ENCODE data around the gene ANO8. TPM values are rescaled to one million over a fixed set of nuclear protein-coding genes. Genes with fewer than 3 reads are reported as not detected.
A peak's percentile ranks its signal among the peaks of the same experiment; 100 is the strongest.

The ANO8 gene, protein sequence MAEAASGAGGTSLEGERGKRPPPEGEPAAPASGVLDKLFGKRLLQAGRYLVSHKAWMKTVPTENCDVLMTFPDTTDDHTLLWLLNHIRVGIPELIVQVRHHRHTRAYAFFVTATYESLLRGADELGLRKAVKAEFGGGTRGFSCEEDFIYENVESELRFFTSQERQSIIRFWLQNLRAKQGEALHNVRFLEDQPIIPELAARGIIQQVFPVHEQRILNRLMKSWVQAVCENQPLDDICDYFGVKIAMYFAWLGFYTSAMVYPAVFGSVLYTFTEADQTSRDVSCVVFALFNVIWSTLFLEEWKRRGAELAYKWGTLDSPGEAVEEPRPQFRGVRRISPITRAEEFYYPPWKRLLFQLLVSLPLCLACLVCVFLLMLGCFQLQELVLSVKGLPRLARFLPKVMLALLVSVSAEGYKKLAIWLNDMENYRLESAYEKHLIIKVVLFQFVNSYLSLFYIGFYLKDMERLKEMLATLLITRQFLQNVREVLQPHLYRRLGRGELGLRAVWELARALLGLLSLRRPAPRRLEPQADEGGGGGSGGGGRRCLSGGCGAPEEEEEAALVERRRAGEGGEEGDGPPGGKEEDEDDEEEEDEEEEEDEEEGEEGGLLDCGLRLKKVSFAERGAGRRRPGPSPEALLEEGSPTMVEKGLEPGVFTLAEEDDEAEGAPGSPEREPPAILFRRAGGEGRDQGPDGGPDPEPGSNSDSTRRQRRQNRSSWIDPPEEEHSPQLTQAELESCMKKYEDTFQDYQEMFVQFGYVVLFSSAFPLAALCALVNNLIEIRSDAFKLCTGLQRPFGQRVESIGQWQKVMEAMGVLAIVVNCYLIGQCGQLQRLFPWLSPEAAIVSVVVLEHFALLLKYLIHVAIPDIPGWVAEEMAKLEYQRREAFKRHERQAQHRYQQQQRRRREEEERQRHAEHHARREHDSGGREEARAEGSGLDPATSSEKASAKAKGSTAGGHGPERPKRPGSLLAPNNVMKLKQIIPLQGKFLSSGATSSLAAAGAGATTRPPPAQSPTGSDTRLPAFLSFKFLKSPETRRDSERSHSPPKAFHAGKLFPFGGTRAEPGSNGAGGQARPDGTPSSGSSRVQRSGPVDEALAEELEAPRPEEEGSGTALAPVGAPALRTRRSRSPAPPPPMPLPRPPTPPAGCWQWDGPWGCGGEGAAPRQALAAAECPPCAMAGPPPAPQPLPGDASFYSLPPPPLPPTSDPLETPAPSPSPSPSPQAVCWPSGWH
- total RNA-seq (4.8 and 5.2 TPM in 2 replicates), polyA plus RNA-seq (2.7 and 3.0 TPM in 2 replicates), polyA minus RNA-seq (1.6 and 2.9 TPM in 2 replicates)
- 0.96 TPM for total RNA-seq (2013)

- POLR2A ChIA-PET: interaction anchor here (0.9 to 1.7 kb wide), 3 partner anchors 26 to 85 kb away, joined by 3 to 5 read pairs (median 3); partner anchors contain the start of genes DDA1 and MVB12A
- Histone ChIP-seq H3K9me3 (ENCODE audit: control extremely low read depth in 1 of 3, control insufficient read depth in 2 of 3, insufficient read depth in 1 of 3, low read length in 2 of 3) (peaks cover 0 to 10% (median 0%) of the 10 kb centered on the region in 3 donors), H3K27me3 (replicated peaks in 1 of 4; ENCODE audit: control extremely low read depth in 1 of 4, control insufficient read depth in 3 of 4, insufficient read depth in 4 of 4, low read length in 3 of 4) (peaks cover 0 to 23% (median 0%) of the 10 kb centered on the region in 4 experiments), H3K4me2 (replicated peaks; ENCODE audit: low read depth, low read length, poor library complexity, severe bottlenecking) (peak within 1 kb of the TSS; percentile 97), H4K20me1 (ENCODE audit: control insufficient read depth, insufficient read depth, low read length, poor library complexity, severe bottlenecking) (no peaks in the 10 kb centered on the region), H3K9ac (ENCODE audit: low read length) (peak within 1 kb of the TSS; percentile 75), H3K27ac (ENCODE audit: low read length in 2 of 2) (no peak within 1 kb of the TSS), H3K4me3 (ENCODE audit: control extremely low read depth in 1 of 5, extremely low read depth in 1 of 5, insufficient read depth in 1 of 5, low read depth in 2 of 5, low read length in 4 of 5) (peak within 1 kb of the TSS; percentile 19 to 71 (median 63)), H3K79me2 (ENCODE audit: control insufficient read depth, insufficient read depth, low read length) (peaks cover 9% of the 10 kb centered on the region), H3K4me1 (ENCODE audit: control insufficient read depth in 2 of 2, insufficient read depth in 2 of 2, low read length in 2 of 2) (peaks cover 22 to 34% of the 10 kb centered on the region in 2 donors), H3K36me3 (replicated peaks in 1 of 2; ENCODE audit: control extremely low read depth in 1 of 2, control insufficient read depth in 1 of 2, extremely low read depth in 1 of 2, insufficient read depth in 2 of 2, low read length in 1 of 2) (no peaks in the 10 kb centered on the region), H2AFZ (ENCODE audit: insufficient read depth, low read depth, low read length, poor library complexity, severe bottlenecking) (peak within 1 kb of the TSS; percentile 99)
- Mint-ChIP-seq H3K4me3 (peak within 1 kb of the TSS; percentile 90), H3K27ac (peak within 1 kb of the TSS; percentile 83), H3K27me3 (peaks cover 6% of the 10 kb centered on the region), H3K4me1 (peaks cover 48% of the 10 kb centered on the region), H3K9me3 (ENCODE audit: insufficient read depth) (no peaks in the 10 kb centered on the region)
- CTCF ChIA-PET: interaction anchor here (0.8 to 1.8 kb wide), 4 partner anchors 11 to 57 kb away, joined by 3 to 13 read pairs (median 5); partner anchors contain the start of gene MRPL34
- ATAC-seq (ENCODE audit: low read depth) (peak; percentile 66), DNase-seq (peak; percentile 97)
- intact Hi-C loops (cut with micrococcal nuclease): no loop called here
- TF ChIP-seq CTCF (IDR thresholded peaks at IDR 0.05): no peak
- no peak for TF ChIP-seq EZH2 (IDR thresholded peaks at IDR 0.05; ENCODE audit: borderline replicate concordance, insufficient read depth, low read depth, low read length, poor library complexity, severe bottlenecking)
- 3% methylated on average over 77 of the region's 86 CpGs for WGBS (ENCODE audit: insufficient coverage)
Observed at GRCh38 chr19:17334414-17335409, at the start of gene ANO8. Gene ANO8 (minus strand): TSS chr19:17334855. CDS start chr19:17334670, 185 bp downstream.

Data from B cell (primary cell).